ENCODE measurements around the gene PPL.

DNA sequence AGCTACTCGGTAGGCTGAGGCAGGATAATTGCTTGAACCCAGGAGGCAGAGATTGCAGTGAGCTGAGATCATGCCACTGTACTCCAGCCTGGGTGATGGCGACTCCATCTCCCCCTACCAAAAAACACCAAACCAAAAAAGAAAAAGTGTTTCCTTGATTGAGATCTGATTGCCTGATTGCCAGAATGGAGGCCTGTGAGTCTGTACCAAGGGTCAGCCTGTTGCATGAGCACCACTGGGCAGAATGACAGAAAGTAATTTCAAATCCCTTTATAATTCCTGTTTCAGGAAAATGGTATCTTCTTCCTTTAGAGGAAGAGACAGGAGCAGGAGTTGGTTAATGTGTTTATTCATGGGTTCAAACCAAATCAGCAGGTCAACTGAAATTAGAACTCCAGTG is 81.1 kb downstream of the PPL start:
- TF ChIP-seq, protein P1, sequence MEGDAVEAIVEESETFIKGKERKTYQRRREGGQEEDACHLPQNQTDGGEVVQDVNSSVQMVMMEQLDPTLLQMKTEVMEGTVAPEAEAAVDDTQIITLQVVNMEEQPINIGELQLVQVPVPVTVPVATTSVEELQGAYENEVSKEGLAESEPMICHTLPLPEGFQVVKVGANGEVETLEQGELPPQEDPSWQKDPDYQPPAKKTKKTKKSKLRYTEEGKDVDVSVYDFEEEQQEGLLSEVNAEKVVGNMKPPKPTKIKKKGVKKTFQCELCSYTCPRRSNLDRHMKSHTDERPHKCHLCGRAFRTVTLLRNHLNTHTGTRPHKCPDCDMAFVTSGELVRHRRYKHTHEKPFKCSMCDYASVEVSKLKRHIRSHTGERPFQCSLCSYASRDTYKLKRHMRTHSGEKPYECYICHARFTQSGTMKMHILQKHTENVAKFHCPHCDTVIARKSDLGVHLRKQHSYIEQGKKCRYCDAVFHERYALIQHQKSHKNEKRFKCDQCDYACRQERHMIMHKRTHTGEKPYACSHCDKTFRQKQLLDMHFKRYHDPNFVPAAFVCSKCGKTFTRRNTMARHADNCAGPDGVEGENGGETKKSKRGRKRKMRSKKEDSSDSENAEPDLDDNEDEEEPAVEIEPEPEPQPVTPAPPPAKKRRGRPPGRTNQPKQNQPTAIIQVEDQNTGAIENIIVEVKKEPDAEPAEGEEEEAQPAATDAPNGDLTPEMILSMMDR (IDR thresholded peaks at IDR 0.05; ENCODE audit: borderline replicate concordance, extremely low read depth, low read length, poor library complexity, severe bottlenecking), result no peak
- no peak for TF ChIP-seq EZH2 (IDR thresholded peaks at IDR 0.05; ENCODE audit: borderline replicate concordance, low read depth, low read length, severe bottlenecking)

Measured in DND-41 (cell line).